Choroid plexus epithelial cell (primary cell): ENCODE measurements around the gene IL1RAPL1.
A peak's percentile ranks its signal among the peaks of the same experiment; 100 is the strongest.

Experiments used
- DNase-seq: peaks from one replicate; pipeline ENCODE4 v3.0.0-alpha.2; 2010; ENCODE audit warnings: low read depth
- H3K4me3 ChIP-seq: 2 replicates; pipeline ENCODE4 v1.5.1; 2011; ENCODE audit warnings: low read depth, mild to moderate bottlenecking, control low read depth, low read length, moderate library complexity
- CTCF ChIP-seq: conservative IDR thresholded peaks from 2 replicates; pipeline ENCODE4 v1.5.1; 2011; ENCODE audit warnings: low read depth, mild to moderate bottlenecking, control low read depth, inconsistent platforms, low read length, moderate library complexity

Gene IL1RAPL1

GRCh38 chrX:29952016-29952415 lies 1364.8 kb downstream of the IL1RAPL1 start:
- peak; percentile 43 for DNase-seq
- H3K4me3 ChIP-seq, result no peak overlapping the region
- no peak for TF ChIP-seq CTCF

DNA sequence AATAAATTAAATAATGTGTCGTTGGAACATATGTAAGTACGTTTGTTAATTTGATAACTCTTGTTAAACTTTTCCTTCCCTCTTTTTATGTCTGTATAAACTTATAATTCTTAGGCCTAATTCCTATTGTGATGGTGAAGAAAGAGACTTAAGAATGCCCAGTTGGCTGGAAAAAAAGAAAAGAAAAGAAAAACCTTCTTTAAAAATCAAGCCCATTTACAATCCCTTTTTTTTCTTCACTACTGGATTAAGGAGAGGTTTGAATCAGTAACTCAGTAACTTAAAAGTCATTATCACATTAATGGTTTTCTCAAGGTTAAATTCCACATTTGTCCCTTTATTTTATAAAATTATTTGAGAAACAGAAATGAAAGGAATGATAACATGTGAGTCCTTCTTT lies 1374.8 kb downstream of the IL1RAPL1 start:
- TF ChIP-seq CTCF, result no peak
- H3K4me3 ChIP-seq, result no peak overlapping the region
- DNase-seq, result no peak

- no peak for TF ChIP-seq CTCF
- DNase-seq, result no peak
Measured at GRCh38 chrX:29965634-29966033, 1378.4 kb downstream of the IL1RAPL1 start.

GRCh38 chrX:29992083-29992482 lies 1404.8 kb downstream of the IL1RAPL1 start:
- H3K4me3 ChIP-seq, result no peak overlapping the region
- TF ChIP-seq CTCF, result no peak
- DNase-seq, result no peak

More at GRCh38 chrX:29965634-29966033, 1378.4 kb downstream of the IL1RAPL1 start:
- no peak overlapping the region for H3K4me3 ChIP-seq

DNA sequence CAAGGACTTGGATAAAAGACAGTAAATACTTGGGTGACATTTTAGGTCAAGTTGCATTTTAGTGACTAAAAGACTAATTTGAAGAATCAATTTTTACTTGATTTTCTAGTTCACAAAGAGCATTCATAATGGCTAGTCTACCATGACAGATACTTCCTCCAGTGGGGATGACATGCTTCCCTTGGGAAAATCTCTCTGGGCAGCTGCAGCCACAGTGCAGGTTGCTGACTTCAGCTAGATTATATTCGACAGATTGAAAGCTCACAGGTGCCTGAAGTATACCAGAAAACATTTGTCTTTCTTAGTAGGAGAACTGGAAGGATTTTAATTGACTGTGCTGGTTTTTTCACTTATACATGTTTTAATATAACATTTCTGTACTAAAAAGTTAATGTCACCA lies 1418.6 kb downstream of the IL1RAPL1 start:
- no peak for DNase-seq
- no peak for TF ChIP-seq CTCF
- H3K4me3 ChIP-seq, result no peak overlapping the region
